ENCODE data around the gene HINT3.
"Not testable (repeated sequence)": the region's sequence is repeated elsewhere in the genome, so short reads cannot be mapped to it uniquely, and the experiment has no call there.

Gene HINT3

GRCh38 chr6:125963817-125964216, 7.2 kb downstream of the HINT3 start:
- DNase-seq = no peak

- no peak for DNase-seq
Observed at GRCh38 chr6:125966569-125966968, 10.0 kb downstream of the HINT3 start.

- DNase-seq = no peak
Observed at GRCh38 chr6:125968493-125968892, 11.9 kb downstream of the HINT3 start.

- DNase-seq = no peak
Observed at GRCh38 chr6:125970760-125971159, 14.2 kb downstream of the HINT3 start.

GRCh38 chr6:125972478-125972877, 15.9 kb downstream of the HINT3 start:
- not testable (repeated sequence) for DNase-seq

- DNase-seq = no peak
Observed at GRCh38 chr6:125974214-125974866, 17.8 kb downstream of the HINT3 start.

GRCh38 chr6:125979101-125979500, 22.5 kb downstream of the HINT3 start:
- no peak for DNase-seq

GRCh38 chr6:125981571-125982185, 25.1 kb downstream of the HINT3 start:
- DNase-seq = no peak

GRCh38 chr6:125983246-125983945, 26.8 kb downstream of the HINT3 start:
- DNase-seq = no peak

GRCh38 chr6:125984311-125984710, 27.7 kb downstream of the HINT3 start:
- no peak for DNase-seq

- no peak for DNase-seq
Observed at GRCh38 chr6:125985522-125985921, 29.0 kb downstream of the HINT3 start.

GRCh38 chr6:125985979-125986300, 29.4 kb downstream of the HINT3 start:
- DNase-seq = no peak

GRCh38 chr6:125986301-125987025, 29.9 kb downstream of the HINT3 start, which contains the start of gene TRMT11:
Gene TRMT11 (plus strand): TSS chr6:125986540. CDS start chr6:125986551, 11 bp downstream.
- DNase-seq = peak; percentile 88

- peak; percentile 8 for DNase-seq
Observed at GRCh38 chr6:125987026-125987617, 30.6 kb downstream of the HINT3 start.

- DNase-seq = no peak
Observed at GRCh38 chr6:125988280-125988679, 31.7 kb downstream of the HINT3 start.

- DNase-seq = no peak
Observed at GRCh38 chr6:125989631-125990030, 33.1 kb downstream of the HINT3 start.

GRCh38 chr6:125991653-125992052, 35.1 kb downstream of the HINT3 start:
- DNase-seq = no peak

GRCh38 chr6:125994670-125995488, 38.3 kb downstream of the HINT3 start:
- DNase-seq = no peak

- peak; percentile 69 for DNase-seq
Observed at GRCh38 chr6:125995972-125996580, 39.5 kb downstream of the HINT3 start.

- DNase-seq = no peak
Observed at GRCh38 chr6:126002755-126003679, 46.4 kb downstream of the HINT3 start.

GRCh38 chr6:126007800-126008199, 51.2 kb downstream of the HINT3 start:
- no peak for DNase-seq

Data from stimulated activated CD4-positive, alpha-beta T cell treated with anti-CD3 and anti-CD28 coated beads, Interleukin-4, amount 100 ng/mL, for 24 hours (primary cell).